ENCODE data around the gene HES5.
A peak's percentile ranks its signal among the peaks of the same experiment; 100 is the strongest.
"Not testable (repeated sequence)": the region's sequence is repeated elsewhere in the genome, so short reads cannot be mapped to it uniquely, and the experiment has no call there.

HES5 gene

DNA sequence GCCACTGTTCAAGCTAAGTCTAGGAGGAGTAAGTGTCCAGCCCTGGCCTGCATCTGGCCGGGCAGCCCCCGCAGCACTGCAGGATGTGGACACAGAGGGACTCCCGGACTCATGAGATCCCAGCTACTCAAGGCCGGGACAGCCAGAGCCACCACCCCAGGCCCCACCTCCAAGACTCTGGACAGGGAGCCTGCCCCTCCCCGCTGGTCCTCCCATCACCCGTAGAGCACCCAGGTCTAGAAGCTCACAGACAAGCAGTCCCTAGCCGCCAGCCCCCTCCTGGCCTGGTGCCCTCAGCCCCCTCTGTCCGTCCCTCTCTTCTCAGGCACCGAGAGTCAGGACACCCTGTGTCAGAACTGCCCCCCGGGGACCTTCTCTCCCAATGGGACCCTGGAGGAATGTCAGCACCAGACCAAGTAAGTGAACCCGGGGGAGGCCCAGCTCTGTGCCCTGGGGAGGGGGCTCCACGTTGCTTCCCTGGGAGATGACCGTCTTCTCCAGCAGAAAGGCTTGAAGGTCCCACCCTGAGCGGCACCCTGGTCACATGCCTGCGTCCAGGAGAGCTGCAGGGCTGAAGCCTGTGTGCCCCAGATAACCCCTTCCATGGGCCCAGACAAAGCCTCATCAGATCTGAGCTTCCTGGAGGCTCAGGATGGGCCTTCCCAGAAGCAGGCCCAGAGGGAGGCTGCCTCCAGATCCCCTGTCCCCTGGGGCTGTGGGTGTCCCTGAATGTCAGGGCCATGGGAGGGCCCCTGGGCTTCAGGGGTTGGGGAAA lies 30.4 kb upstream of the HES5 start:
- no peak for DNase-seq (ENCODE audit: low spot score)

DNA sequence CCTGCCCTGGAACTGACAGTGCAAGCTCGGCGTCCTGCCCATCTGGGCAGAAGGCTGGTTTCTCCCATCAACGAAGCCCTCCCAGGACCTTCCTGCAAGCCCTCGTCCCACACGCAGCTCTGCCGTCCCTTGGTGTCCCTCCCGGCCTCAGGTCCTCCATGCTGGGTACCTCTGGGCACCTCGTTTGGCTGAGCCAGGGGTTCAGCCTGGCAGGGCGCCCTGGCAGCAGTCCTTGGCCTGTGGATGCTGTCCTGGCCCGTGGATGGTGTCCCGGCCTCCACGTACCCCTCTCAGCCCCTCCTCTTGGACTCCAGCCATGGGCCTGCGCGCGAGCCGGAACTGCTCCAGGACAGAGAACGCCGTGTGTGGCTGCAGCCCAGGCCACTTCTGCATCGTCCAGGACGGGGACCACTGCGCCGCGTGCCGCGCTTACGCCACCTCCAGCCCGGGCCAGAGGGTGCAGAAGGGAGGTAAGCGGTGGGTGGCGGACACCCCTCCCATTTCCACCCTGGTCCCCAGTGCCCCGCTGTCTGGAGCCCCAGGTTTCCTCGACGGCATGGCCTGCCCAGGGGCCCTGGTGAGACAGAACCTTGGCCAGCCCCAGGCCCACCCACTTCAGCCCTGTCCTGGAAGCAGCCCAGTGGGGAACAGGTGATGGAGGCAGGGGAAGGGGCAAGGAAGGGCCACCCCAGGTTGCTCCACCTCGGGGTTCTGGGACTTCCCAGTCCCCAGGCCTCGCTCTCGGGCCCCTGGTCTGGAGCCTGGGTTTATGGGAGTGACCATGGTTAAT lies 29.6 kb upstream of the HES5 start:
- no peak for DNase-seq (ENCODE audit: low spot score)

DNA sequence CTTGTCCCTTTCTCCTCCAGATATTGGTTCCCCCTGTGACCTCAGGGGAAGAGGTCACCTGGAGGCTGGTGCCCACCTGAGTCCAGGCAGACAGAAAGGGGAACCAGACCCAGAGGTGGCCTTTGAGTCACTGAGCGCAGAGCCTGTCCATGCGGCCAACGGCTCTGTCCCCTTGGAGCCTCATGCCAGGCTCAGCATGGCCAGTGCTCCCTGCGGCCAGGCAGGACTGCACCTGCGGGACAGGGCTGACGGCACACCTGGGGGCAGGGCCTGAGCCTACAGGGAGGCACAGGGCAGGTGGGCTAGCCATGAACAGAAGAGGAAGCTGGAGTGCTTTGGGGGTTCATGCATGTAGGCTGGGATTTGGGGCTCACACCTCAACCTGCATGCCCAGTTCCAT lies 28.8 kb upstream of the HES5 start:
- DNase-seq (ENCODE audit: low spot score), result no peak

DNA sequence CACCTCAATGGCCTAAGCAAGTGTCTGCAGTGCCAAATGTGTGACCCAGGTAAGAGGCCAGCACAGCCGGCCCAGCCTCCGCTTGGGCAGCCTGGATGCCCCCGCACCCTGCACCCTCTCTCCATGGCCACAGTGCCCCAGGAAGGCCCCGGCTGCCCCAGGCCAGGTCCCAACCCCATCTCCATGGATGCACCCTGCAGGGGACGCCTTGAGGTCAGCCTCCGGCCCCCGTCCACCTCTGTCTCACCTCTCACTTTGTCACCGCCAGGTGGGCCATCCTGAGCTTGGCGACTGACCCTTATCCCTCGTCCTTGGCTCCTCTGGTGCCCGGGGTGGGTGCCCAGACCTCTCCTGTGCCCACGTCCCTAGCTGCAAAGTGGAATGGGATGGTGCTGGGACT lies 28.4 kb upstream of the HES5 start:
- DNase-seq (ENCODE audit: low spot score), result no peak

DNA sequence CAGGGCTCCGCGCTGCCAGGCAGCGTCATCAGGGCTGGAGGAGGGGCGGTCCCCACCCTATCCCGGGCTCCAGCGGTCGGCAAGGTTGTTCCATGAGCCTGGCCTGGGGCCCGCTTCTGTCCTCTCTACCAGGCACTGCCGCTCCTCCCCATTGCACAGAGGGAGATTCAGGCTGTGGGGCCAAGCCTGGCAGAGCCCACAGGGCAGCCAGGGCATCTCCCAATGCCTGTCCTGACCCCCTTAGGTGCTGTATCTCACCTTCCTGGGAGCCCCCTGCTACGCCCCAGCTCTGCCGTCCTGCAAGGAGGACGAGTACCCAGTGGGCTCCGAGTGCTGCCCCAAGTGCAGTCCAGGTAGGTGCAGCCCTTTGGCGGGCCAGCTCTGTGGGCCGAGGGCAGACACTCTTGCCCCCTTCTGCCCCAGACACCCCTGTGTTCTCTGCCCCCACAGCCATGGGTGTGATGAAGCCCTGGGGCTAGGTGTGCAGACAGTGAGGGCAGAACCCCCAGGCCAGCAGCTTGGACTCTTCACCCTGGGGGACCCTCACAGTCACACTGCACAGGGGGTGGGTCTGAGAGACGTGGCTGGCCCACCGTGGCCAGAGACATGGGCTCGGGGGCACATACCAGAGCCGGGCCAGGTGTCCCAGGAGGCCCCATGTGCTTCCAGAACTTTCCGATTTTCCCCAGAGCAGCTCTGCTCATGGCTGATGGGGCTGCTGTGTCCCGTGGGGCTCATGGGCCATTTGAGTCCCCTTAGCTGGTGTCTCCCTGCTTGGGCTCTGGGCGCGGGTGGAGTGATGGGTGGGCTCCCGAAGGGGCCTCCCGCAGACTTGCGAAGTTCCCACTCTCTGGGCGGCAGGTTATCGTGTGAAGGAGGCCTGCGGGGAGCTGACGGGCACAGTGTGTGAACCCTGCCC lies 27.7 kb upstream of the HES5 start:
- no peak for DNase-seq (ENCODE audit: low spot score)

DNA sequence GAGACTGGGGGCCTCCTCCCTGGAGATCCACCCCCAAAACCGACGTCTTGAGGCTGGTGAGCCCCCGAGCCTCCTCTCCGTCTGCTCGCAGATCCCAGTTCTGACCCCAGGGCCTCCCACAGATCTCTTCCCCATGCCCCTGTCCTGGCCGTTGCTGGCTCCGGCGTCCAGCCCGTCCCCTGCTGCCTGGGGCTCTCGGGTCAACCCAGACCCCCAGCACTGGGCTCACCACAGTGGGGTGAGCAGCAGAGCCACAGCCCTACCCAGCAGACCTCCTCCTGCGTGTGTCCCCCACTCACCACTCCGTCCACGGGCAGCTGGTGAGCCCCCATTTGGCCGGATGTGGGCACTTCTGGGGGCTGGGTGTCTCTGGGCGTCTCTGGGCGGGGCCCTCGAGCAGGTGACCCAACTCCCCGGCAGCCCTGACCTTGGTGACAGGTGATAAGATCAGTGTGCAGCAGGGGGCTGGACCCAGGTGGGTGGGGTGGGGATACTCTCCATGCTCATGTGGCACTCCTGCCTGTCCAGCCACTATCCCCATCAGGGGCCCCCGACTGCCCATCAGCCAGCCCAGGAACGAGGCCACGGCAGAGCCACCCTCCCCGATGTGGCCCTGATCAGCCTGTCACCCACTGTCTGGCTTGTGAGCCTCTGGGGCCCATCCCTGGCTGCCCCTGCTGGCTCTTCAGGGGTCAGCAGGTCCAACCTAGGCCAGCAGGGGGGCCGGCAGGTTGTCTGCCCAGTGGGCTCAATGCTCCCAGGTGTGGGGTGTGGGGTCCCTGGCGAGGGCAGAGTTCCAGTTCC lies 26.8 kb upstream of the HES5 start:
- no peak for DNase-seq (ENCODE audit: low spot score)

DNA sequence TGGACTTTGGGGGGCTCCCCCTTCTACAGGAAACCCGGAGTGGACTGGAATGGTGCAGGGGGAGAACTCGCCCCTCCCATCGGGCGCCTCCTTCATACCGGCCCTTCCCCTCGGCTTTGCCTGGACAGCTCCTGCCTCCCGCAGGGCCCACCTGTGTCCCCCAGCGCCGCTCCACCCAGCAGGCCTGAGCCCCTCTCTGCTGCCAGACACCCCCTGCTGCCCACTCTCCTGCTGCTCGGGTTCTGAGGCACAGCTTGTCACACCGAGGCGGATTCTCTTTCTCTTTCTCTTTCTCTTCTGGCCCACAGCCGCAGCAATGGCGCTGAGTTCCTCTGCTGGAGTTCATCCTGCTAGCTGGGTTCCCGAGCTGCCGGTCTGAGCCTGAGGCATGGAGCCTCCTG lies 26.2 kb upstream of the HES5 start, which contains the start of gene TNFRSF14:
Gene TNFRSF14, plus strand, starts transcription at position 95 of the 401 bp plus-strand sequence. Its CDS starts 294 bp downstream, at position 389.
- DNase-seq (ENCODE audit: low spot score), result peak; percentile 79

DNA sequence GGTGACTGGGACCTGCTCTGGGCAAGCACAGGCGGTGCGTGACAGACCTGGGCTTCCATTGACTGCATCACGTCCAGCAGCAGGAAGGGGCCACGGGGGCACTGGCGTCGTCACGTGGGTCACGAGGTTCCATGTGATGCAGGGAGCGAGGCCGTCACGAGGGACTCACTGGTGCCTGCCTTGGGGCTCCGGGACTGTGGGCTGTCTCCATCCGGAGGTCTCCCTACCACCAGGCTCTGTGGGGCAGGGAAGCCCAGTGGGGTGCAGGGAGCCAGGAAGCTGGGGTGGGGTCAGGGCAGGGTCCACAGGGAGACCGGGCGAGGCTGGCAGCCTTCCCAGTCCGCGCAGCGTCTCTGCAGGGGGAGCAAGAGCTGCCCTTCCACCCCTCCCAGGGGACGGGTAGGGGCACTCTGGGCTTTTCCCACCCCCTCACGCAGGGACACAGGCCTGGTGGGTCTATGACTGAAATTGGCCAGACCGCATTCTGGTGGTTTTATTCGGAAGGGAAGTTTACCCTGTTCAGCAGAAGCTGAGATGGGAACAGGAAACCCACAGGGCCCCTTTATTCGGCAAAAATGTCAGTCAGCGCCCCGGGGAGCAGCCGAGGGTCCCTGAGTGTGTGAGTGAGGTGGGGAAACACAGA lies 25.7 kb upstream of the HES5 start:
- DNase-seq (ENCODE audit: low spot score), result peak; percentile 79

DNA sequence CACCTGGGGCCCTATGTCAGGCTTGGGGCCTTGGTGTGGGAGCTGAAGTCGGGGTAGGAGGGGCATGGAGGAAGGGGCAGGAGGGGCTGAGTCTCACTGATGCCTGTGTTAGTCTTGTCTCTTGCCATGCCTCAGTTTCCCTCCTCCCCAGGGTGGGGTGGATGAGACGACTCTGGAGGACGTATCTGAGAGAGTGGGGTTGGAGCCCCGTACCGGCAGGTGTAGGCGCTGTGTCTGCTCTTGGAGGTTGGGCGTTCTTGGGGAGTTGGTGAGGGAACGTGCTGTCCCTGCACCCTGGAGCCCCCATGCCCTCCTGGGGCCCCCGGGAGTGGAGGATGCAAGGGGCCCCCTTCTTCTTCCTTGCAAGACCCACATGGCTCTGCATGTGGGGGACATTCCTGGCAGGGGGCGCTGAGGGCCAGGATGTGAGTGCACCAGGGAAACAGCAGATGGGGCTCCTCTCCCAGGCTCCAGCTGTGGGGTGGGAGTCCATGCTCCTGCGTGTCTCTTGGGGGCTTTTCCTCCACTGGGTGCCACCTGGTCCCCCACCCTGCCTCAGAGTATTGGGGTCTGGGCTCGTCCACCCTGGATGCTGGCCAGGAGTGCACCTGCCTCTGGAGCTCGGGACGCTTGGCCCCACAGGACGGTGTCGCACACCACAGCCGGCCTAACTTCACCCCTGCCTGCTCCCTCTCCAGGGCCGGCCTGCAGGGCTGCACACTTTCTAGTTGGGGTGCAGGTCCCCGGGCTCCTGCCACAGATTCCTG lies 24.7 kb upstream of the HES5 start:
- no peak for DNase-seq (ENCODE audit: low spot score)

DNA sequence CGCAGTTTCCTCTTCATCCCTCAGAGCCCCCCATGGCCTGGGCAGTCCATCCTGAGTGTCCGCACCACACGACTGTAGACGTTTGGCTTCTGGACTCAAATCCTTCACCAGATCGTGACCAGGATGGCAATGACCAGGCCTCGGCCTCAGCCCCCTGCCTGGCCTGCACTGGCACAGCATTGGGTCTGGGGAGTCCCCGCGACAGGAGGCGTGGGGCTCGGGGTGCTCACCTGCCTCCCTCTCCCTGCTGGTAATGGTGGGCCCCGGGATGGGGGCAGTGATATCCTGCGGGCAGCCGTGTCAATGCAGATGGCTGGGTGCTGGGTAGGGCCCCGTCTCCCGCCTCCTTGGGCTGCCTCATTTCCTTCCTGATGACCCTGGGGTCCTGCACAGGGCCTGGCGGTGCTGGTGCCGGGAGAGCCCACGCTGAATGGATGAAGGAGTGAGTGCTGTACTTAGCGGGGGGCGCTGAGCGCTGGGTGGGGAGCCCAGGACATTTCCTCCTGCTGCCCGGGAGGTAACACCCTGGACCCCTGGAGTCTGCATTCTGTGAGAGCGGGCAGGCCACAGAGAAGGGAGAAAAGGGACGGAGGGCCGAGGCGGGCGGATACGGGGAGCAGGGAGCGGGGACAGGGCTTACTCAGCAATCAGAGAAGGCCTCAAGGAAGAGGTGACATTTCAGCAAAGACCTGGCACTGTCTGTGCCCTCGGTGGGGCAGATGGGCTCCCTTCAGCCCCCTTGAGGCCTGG lies 24.0 kb upstream of the HES5 start:
- DNase-seq (ENCODE audit: low spot score), result no peak

DNA sequence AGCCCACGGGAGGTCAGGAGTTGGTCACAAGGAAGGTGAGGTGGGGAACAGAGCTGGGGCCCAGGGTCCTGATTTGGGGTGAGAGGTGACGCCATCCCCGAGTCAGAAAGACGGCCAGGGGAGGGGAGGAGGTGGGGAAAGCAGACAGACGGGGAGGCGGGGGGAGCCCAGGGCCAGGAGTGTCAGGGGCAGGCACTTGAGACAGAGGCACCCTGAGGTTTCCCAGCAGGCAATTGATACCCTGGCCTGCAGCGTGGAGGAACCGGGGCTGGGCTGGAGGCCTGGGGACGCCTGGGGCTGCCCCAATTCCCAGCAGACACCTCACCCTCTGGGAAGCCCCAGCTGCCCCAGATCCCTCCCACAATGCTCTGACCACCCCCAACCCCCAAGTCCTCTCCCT lies 23.0 kb upstream of the HES5 start:
- DNase-seq (ENCODE audit: low spot score), result not testable (repeated sequence)

DNA sequence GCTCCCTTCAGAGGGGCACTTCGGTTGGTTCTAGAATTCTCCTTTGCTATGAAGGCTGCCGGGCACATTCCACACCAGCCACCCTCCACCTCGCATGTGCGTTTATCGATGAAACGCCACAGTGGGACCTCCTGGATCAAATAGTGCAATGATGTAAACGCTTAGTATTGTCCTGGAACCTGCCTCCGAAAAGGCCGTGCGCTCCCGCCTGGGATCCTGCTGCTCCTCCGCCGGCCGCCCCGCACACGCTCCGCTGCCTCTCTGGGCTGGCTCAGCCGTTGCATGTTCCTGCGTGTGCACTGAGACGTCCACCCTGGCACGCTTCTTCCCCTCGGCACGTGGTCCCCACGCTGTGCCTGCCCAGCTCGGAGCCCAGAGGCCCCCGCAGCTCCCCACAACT lies 22.1 kb upstream of the HES5 start:
- DNase-seq (ENCODE audit: low spot score), result no peak

DNA sequence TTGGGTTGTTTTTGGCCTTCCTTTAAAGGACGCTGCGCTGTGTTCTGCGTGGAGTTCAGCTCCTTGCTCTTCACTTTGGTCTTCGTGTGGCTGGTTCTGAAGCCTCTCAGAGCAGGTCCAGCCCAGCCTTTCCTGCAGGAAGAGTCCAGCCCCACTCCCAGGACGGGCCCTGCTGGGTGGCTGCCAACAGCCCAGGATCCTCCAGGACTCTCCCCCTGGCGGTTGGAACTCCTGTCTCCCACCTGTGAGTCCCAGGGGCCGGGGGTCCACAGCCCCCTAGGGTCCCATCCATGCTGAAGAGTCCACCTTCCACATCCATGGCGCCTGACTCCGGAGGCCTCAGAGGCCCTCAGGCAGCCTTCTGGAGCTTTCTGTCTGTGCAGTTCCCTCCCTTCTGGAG lies 21.5 kb upstream of the HES5 start:
- DNase-seq (ENCODE audit: low spot score), result not testable (repeated sequence)

DNA sequence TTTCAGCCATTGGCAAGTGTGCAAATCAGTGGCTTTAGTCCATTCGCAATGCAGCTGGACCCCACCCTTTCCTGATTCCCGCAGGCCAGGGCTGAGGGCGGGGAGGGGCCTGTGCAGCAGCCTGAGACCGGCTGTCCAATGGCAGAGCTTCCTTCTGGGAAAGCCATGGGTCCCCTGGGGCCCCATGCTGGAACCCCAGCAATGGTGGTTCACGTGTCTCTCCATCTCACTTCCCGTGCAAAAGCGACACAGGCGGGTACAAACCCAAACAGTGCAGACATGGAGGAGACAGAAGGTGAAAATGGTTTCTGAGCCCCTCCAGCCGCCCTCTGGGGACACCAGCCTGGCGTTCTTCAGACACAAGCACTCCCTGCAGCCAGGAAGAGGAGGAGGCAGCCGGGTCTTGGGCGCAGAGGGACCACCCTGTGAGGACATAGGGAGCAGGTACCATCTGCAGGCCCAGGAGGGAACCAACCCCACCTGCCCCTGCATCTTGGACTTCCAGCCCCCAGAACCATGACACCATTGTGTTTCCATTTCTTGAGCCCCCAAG lies 20.3 kb upstream of the HES5 start:
- DNase-seq (ENCODE audit: low spot score), result not testable (repeated sequence)

DNA sequence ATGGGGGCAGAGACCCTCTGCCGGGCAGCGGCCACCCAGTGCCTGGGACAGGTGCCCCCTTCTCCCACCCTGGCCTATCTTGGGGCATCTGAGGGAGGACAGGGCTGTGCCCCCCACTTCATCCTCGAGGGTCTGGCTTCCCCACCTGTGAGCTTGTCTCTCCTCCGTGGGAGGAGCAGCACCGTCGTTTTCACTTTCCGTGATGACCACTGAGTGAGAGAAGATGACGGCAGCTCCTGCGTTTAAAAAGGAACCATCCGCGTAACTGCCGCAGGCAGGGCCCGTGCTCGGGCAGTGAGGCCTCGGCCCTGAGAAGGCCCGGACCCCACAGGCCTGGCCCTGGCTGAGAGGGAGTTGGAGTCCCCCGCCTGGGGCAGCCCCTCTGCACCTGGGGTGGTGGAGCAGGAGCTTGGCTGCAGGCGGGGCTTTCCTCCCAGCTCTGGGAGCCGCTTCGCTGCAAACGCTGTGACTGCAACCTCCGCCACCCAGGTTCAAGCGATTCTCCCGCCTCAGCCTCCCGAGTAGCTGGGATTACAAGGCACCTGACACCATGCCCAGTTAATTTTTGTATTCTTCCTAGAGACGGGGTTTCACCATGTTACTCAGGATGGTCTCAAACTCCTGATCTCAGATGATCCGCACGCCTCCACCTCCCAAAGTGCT lies 19.4 kb upstream of the HES5 start:
- DNase-seq (ENCODE audit: low spot score), result not testable (repeated sequence)

DNA sequence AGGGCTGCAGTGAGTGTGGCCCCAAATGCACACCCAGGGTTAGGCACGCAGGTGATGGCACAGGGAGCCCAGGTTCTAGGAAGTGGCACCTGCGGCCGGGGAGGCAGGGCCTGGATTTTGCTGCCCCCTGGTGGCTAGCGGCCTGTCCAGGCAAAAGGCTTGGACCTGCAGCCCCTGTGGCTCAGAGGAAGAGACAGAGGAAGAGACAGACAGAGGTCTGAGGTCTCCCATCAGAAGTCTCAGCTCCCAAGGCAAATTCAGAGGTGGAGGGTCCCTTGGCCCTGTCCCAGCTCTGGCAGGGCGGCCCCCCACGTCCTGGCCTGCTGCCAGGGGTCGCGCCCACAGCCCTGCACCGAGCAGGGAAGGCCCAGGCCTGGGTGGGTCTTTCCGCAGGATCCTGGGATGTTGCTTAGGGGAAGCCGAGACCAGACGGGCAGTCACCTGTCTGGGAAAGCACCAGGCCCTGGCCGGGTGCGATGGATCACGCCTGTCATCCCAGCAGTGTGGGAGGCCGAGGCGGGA lies 18.1 kb upstream of the HES5 start:
- peak; percentile 90 for DNase-seq (ENCODE audit: low spot score)

DNA sequence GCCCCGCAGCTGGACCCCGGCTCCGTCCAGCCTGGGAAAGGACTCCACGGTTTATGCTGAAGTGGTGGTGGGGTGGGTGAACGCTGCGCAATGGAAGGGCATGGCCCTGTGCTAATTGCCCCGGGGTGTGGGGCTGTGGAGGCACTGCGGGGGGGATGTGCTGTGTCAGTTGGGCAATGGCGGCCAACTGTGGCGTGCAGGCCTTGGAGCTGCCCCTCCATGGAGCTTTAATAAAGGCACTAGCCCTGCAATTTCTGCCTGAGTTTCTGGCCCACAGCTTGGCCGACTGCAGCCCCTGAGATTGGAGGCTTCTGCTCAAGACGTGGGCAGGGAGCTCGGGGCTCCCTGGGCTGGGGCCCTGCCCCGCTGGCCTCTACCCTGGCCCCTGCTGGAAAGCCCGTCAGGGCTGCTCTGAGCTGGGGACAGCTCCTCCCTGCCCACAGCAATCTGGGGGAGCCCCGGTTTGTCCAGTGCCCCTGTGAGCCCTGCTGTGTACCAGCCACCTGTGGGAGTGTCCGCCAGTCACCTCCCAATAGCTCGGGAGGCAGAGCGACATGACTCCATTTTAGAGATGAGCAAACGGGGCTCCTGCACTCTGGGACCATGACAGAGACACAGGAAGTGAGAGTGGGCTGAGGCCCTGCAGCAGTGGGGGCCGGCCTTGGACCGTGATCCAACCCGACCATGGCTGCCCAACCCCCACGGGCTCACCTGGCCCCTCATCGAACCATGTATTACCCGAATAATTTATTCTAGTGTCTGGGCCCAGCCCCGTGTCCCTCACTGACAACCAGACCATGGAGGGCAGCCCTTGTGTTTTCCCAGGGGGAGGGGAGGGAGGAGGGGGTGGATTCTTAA lies 17.4 kb upstream of the HES5 start:
- DNase-seq (ENCODE audit: low spot score), result no peak

All from AG08396 (cell line).